Measurements from ENCODE around the gene KBTBD6.

- no peak for TF ChIP-seq YY1 (IDR thresholded peaks at IDR 0.05; ENCODE audit: insufficient read depth, insufficient read length)
- TF ChIP-seq SUZ12 (IDR thresholded peaks at IDR 0.05; ENCODE audit: extremely low read depth, insufficient read depth, insufficient read length): no peak
Measured at GRCh38 chr13:41157048-41157717, 24.6 kb upstream of the KBTBD6 start.

Data from NT2/D1 (cell line).